ENCODE results near the gene PRSS35.

DNA sequence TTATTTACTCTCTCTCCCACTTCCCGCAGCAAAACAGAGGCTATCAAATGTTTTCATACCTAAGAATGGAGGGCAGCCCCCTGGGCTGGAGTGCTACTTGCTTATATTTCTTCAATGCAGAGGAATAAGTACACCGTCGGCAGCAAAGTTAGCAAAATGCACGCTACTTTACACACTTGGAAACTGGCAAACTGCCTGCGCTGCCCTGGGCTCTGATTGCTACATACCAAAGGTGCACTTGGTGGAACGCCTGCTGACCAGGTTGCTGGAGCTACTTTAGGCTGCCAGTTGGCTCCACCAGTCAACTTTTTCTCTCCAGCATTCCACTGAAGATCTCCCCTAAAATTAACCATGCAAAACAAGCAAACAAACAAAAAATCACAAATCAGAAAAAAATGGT lies 62.4 kb downstream of the PRSS35 start:
- TF ChIP-seq POLR2A (IDR thresholded peaks at IDR 0.05) (no peak), EP300 (IDR thresholded peaks at IDR 0.05) (no peak)
- TF ChIP-seq, protein P1, sequence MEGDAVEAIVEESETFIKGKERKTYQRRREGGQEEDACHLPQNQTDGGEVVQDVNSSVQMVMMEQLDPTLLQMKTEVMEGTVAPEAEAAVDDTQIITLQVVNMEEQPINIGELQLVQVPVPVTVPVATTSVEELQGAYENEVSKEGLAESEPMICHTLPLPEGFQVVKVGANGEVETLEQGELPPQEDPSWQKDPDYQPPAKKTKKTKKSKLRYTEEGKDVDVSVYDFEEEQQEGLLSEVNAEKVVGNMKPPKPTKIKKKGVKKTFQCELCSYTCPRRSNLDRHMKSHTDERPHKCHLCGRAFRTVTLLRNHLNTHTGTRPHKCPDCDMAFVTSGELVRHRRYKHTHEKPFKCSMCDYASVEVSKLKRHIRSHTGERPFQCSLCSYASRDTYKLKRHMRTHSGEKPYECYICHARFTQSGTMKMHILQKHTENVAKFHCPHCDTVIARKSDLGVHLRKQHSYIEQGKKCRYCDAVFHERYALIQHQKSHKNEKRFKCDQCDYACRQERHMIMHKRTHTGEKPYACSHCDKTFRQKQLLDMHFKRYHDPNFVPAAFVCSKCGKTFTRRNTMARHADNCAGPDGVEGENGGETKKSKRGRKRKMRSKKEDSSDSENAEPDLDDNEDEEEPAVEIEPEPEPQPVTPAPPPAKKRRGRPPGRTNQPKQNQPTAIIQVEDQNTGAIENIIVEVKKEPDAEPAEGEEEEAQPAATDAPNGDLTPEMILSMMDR (IDR thresholded peaks at IDR 0.05) = no peak
